ENCODE results near the gene CNOT6L. TPM values are rescaled to one million over a fixed set of nuclear protein-coding genes. Genes with fewer than 3 reads are reported as not detected.

Gene CNOT6L
- total RNA-seq, 1 experiment from 2014 or later, result 29.7 TPM

DNA sequence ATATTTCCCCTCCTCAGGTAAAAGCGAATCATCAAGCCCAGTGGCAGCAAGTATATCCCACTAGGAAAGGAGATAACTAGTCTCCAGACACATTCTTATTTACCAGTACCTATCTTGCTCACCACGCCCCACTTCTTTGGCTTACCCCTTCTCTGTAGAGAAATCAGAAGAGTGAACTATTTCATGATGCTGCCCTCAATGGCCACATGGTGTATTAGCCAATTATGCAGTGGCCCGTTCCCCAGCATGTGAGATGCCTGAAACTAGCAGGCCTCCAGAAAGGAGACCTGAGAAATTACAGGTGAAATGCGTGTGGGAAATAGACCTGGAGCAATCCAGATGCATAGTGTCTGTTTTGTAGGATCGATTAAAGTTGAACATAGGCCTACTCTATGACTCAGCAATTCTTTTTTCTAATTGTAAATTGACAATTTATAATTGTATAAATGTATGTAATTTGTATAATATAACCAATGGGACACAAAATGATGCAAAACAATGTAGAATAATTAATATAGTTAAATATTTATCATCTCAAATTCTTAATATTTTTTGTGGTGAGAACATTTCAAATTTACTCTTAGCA lies 126.2 kb downstream of the CNOT6L start:
- Mint-ChIP-seq H3K27ac (ENCODE audit: unreplicated experiment) (peak overlapping the region; percentile 30), H3K4me1 (ENCODE audit: low read depth, unreplicated experiment) (peaks cover 18% of the 10 kb centered on the region)
- TF ChIP-seq, protein P1, sequence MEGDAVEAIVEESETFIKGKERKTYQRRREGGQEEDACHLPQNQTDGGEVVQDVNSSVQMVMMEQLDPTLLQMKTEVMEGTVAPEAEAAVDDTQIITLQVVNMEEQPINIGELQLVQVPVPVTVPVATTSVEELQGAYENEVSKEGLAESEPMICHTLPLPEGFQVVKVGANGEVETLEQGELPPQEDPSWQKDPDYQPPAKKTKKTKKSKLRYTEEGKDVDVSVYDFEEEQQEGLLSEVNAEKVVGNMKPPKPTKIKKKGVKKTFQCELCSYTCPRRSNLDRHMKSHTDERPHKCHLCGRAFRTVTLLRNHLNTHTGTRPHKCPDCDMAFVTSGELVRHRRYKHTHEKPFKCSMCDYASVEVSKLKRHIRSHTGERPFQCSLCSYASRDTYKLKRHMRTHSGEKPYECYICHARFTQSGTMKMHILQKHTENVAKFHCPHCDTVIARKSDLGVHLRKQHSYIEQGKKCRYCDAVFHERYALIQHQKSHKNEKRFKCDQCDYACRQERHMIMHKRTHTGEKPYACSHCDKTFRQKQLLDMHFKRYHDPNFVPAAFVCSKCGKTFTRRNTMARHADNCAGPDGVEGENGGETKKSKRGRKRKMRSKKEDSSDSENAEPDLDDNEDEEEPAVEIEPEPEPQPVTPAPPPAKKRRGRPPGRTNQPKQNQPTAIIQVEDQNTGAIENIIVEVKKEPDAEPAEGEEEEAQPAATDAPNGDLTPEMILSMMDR (IDR thresholded peaks at IDR 0.05; ENCODE audit: unreplicated experiment), result no peak

DNA sequence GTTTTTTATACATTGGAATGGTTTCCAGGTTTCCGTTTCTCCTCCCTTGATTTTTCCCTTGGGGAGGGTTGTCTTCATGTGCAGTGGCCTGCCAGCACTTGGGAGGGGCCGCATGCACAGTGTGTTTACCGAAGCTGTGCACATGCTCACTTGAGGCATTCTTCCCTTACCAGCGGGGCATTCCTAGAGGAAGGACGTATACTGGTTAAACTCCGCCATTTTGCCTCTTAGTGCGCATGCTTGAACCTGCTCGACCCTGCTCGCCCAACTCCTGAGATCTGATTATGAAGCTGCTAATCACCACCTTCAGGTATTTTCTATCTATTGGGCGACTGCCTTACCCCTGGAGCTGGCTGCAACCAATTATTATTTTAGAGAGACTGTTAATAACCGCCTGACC lies 137.4 kb downstream of the CNOT6L start:
- Mint-ChIP-seq H3K4me3 (ENCODE audit: low read depth, unreplicated experiment) (no peak overlapping the region), H3K27ac (ENCODE audit: unreplicated experiment) (no peak overlapping the region), H3K9me3 (ENCODE audit: low read depth, unreplicated experiment) (peaks cover 5% of the 10 kb centered on the region), H3K4me1 (ENCODE audit: low read depth, unreplicated experiment) (no peaks in the 10 kb centered on the region), H3K36me3 (ENCODE audit: insufficient read depth, unreplicated experiment) (no peaks in the 10 kb centered on the region), H3K27me3 (ENCODE audit: unreplicated experiment) (no peaks in the 10 kb centered on the region)
- BruUV-seq (replicated peaks), result no TSS peak
- DNase-seq, result no peak
- intact Hi-C loops (cut with micrococcal nuclease; ENCODE audit: unreplicated experiment), result no loop called here
- CTCF ChIA-PET, result no interaction called here
- TF ChIP-seq, protein P1 (IDR thresholded peaks at IDR 0.05; ENCODE audit: unreplicated experiment), result no peak

More for the DNA sequence above, 126.2 kb downstream of the CNOT6L start:
- Mint-ChIP-seq H3K4me3 (ENCODE audit: low read depth, unreplicated experiment) (no peak overlapping the region), H3K27me3 (ENCODE audit: unreplicated experiment) (no peaks in the 10 kb centered on the region), H3K36me3 (ENCODE audit: insufficient read depth, unreplicated experiment) (no peaks in the 10 kb centered on the region), H3K9me3 (ENCODE audit: low read depth, unreplicated experiment) (no peaks in the 10 kb centered on the region)
- intact Hi-C loops (cut with micrococcal nuclease; ENCODE audit: unreplicated experiment), result no loop called here
- CTCF ChIA-PET, result no interaction called here
- no TSS peak for BruUV-seq (replicated peaks)
- no peak for DNase-seq

DNA sequence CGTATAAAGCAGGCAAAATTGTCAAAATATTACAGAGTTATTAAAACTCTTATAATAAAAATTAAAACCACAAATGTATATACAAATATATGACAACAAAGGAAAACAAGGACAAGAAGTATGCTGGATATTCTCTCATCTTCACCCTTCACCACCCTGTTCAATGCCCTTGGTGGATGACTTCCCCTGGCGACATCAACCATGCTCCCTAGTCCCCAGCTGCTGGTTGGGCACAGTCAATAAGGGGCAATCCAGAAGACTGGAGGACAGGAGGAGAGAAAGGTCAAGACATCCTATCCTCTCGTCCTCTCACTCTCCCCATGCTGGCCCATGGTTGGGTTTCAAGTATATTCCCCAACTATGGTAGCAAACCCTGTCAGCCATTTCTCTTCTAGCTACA lies 142.3 kb downstream of the CNOT6L start:
- CTCF ChIA-PET, result no interaction called here
- no peaks in the 10 kb centered on the region for H3K9me3 Mint-ChIP-seq (ENCODE audit: low read depth, unreplicated experiment)
- H3K4me3 Mint-ChIP-seq (ENCODE audit: low read depth, unreplicated experiment), result no peak overlapping the region
- no peak for DNase-seq
- H3K27ac Mint-ChIP-seq (ENCODE audit: unreplicated experiment), result no peak overlapping the region
- no peaks in the 10 kb centered on the region for H3K27me3 Mint-ChIP-seq (ENCODE audit: unreplicated experiment)
- TF ChIP-seq, protein P1 (IDR thresholded peaks at IDR 0.05; ENCODE audit: unreplicated experiment), result no peak
- BruUV-seq (replicated peaks), result no TSS peak
- H3K36me3 Mint-ChIP-seq (ENCODE audit: insufficient read depth, unreplicated experiment), result no peaks in the 10 kb centered on the region
- H3K4me1 Mint-ChIP-seq (ENCODE audit: low read depth, unreplicated experiment), result no peaks in the 10 kb centered on the region
- intact Hi-C loops (cut with micrococcal nuclease; ENCODE audit: unreplicated experiment), result no loop called here

DNA sequence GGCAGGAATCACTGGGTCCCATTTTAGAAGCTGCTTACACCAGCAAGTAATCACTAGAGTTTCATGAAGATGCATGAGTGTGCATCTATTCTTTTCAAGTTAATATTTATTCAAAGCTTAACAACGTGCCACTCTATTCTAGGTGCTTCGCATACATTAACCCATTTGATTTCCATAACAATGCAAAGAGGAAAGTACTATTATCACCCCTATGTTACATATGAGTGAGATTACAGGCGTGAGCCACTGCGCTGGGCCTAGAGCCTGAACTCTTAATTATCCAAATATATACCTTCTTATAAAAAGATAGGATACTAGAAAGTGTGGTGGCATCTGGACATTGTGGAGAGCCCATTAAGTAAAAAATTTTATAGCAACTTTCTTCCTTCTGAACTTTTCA lies 148.1 kb downstream of the CNOT6L start:
- no peaks in the 10 kb centered on the region for H3K36me3 Mint-ChIP-seq (ENCODE audit: insufficient read depth, unreplicated experiment)
- no TSS peak for BruUV-seq (replicated peaks)
- DNase-seq, result no peak
- intact Hi-C loops (cut with micrococcal nuclease; ENCODE audit: unreplicated experiment), result no loop called here
- CTCF ChIA-PET, result no interaction called here
- no peak overlapping the region for H3K4me3 Mint-ChIP-seq (ENCODE audit: low read depth, unreplicated experiment)
- no peaks in the 10 kb centered on the region for H3K4me1 Mint-ChIP-seq (ENCODE audit: low read depth, unreplicated experiment)
- TF ChIP-seq, protein P1 (IDR thresholded peaks at IDR 0.05; ENCODE audit: unreplicated experiment), result no peak
- peaks cover 3% of the 10 kb centered on the region for H3K9me3 Mint-ChIP-seq (ENCODE audit: low read depth, unreplicated experiment)
- no peaks in the 10 kb centered on the region for H3K27me3 Mint-ChIP-seq (ENCODE audit: unreplicated experiment)
- no peak overlapping the region for H3K27ac Mint-ChIP-seq (ENCODE audit: unreplicated experiment)

Data from Calu3 (cell line).